HCT116 (cell line): ENCODE measurements around the gene GDI1. TPM values are rescaled to one million over a fixed set of nuclear protein-coding genes. Genes with fewer than 3 reads are reported as not detected.

Experiments
- ATAC-seq: fragments of 200-7000 bp; cut with Tn5 transposase; 2 replicates; pipeline ENCODE4 v1.9.1; 2020; ENCODE audit warnings: mild to moderate bottlenecking, moderate library complexity
- BruUV-seq: library from RNA; stranded (reverse); fragments of 400-500 nt; replicated peaks from 2 replicates; lab custom pipeline; 2021; lab: Mats Ljungman, UMichigan
- CTCF ChIA-PET: fragments of 300-600 bp; sonication (Branson Sonifier 250); formaldehyde crosslinking; loops from one replicate; lab custom pipeline; 2021; ENCODE audit warnings: antibody characterized with exemption; lab: Charles Lee
- POLR2A ChIA-PET: fragments of 300-600, 350-600 bp; sonication (Branson Sonifier 250); formaldehyde crosslinking; loops from one replicate; lab custom pipeline; 2021; ENCODE audit warnings: antibody characterized with exemption; lab: Charles Lee
- RAD21 ChIA-PET, 2 experiments: fragments of 300-600 bp; sonication (Branson Sonifier 250); formaldehyde crosslinking; loops; one replicate each; lab custom pipeline; 2023; ENCODE audit warnings: low total read pairs in 2 of 2; ENCODE audit not compliant: uncharacterized antibody in 2 of 2, unreplicated experiment in 2 of 2, low non-redundant PET in 1 of 2; lab: Charles Lee
- DNase-seq: peaks from one replicate; pipeline ENCODE4 v3.0.0-alpha.2; 2010; ENCODE audit warnings: low read depth, low spot score
- H2AFZ ChIP-seq: fragments of 200-600 bp; shearing (Covaris generic), sonication (generic); 2 replicates; pipeline ENCODE4 v1.6.1; 2017; ENCODE audit warnings: low read depth, mixed run types, mixed read lengths, antibody characterized with exemption, low read length; ENCODE audit not compliant: poor library complexity, severe bottlenecking
- H3K27ac ChIP-seq: 2 replicates; pipeline ENCODE4 v1.5.1; 2012; ENCODE audit warnings: low read depth, low read length
- H3K27me3 ChIP-seq: fragments of 200-600 bp; sonication (generic); 2 replicates; pipeline ENCODE4 v1.6.1; 2016; ENCODE audit warnings: mixed run types, low read length, mixed read lengths; ENCODE audit not compliant: insufficient read depth
- H3K36me3 ChIP-seq, 2 experiments: fragments of 200-500 bp in 1 of 2; fragments of 200-600 bp in 1 of 2; sonication (Bioruptor generic) in 1 of 2; sonication (generic) in 1 of 2; 2 replicates each; pipeline versions ENCODE4 v1.5.1 to v1.6.1; 2014 to 2016; ENCODE audit warnings: low read length in 2 of 2, inconsistent platforms in 1 of 2, mixed read lengths in 1 of 2, mixed run types in 1 of 2; ENCODE audit not compliant: insufficient read depth in 2 of 2, control insufficient read depth in 1 of 2
- H3K4me1 ChIP-seq, 2 experiments: fragments of 200-600 bp in 1 of 2; sonication (generic) in 1 of 2; 2 replicates each; pipeline versions ENCODE4 v1.5.1 to v1.6.1; 2012 to 2017; ENCODE audit warnings: low read length in 2 of 2, inconsistent platforms in 1 of 2, mild to moderate bottlenecking in 1 of 2, mixed read lengths in 1 of 2, mixed run types in 1 of 2, moderate library complexity in 1 of 2; ENCODE audit not compliant: insufficient read depth in 2 of 2, control insufficient read depth in 1 of 2
- H3K4me2 ChIP-seq: fragments of 200-600 bp; sonication (generic); 2 replicates; pipeline ENCODE4 v1.6.1; 2017; ENCODE audit warnings: mixed run types, low read length, mixed read lengths
- H3K4me3 ChIP-seq, 2 experiments: fragments of 200-600 bp in 1 of 2; sonication (generic) in 1 of 2; replicated peaks in 1 of 2; 2 replicates each; pipeline ENCODE4 v1.5.1; 2011 to 2016; ENCODE audit warnings: low read length in 2 of 2, control low read depth in 1 of 2, low read depth in 1 of 2, mild to moderate bottlenecking in 1 of 2, mixed read lengths in 1 of 2, mixed run types in 1 of 2
- H3K79me2 ChIP-seq: fragments of 200-600 bp; sonication (generic); 2 replicates; pipeline ENCODE4 v1.6.1; 2017; ENCODE audit warnings: mild to moderate bottlenecking, mixed run types, low read length, moderate library complexity, mixed read lengths; ENCODE audit not compliant: insufficient read depth
- H3K9ac ChIP-seq: fragments of 200-600 bp; sonication (generic); 2 replicates; pipeline ENCODE4 v1.6.1; 2016; ENCODE audit warnings: low read length, mixed read lengths
- H3K9me2 ChIP-seq: fragments of 200-600 bp; sonication (generic), shearing (Covaris generic); 2 replicates; pipeline ENCODE4 v1.6.1; 2017; ENCODE audit warnings: mixed run types, mild to moderate bottlenecking, moderate library complexity; ENCODE audit not compliant: insufficient read depth
- H3K9me3 ChIP-seq, 2 experiments: fragments of 200-500 bp in 1 of 2; fragments of 200-600 bp in 1 of 2; sonication (Bioruptor generic) in 1 of 2; sonication (generic) in 1 of 2; 2 replicates each; pipeline ENCODE4 v1.6.1; 2014 to 2017; ENCODE audit warnings: low read length in 2 of 2, mixed read lengths in 2 of 2, inconsistent platforms in 1 of 2, low read depth in 1 of 2, mild to moderate bottlenecking in 1 of 2, mixed run types in 1 of 2, moderate library complexity in 1 of 2; ENCODE audit not compliant: control insufficient read depth in 1 of 2, insufficient read depth in 1 of 2
- H4K20me1 ChIP-seq: fragments of 200-600 bp; sonication (generic), shearing (Covaris generic); 2 replicates; pipeline ENCODE4 v1.6.1; 2017; ENCODE audit warnings: mixed run types, mild to moderate bottlenecking, moderate library complexity; ENCODE audit not compliant: insufficient read depth
- CBX3 ChIP-seq: IDR thresholded peaks from 2 replicates; pipeline ENCODE4 v1.6.1; 2012; ENCODE audit warnings: low read depth
- CEBPB ChIP-seq: IDR thresholded peaks from 2 replicates; pipeline ENCODE4 v1.6.1; 2012; ENCODE audit warnings: low read depth
- FOSL1 ChIP-seq: IDR thresholded peaks from 2 replicates; pipeline ENCODE4 v1.6.1; 2012; ENCODE audit warnings: low read depth
- SP1 ChIP-seq: IDR thresholded peaks from 2 replicates; pipeline ENCODE4 v1.6.1; 2012; ENCODE audit warnings: low read depth
- SRF ChIP-seq: IDR thresholded peaks from 2 replicates; pipeline ENCODE4 v1.6.1; 2012; ENCODE audit warnings: low read depth
- TCF7L2 ChIP-seq: IDR thresholded peaks from 2 replicates; pipeline ENCODE4 v1.7.0; 2011; ENCODE audit warnings: borderline replicate concordance, inconsistent platforms; ENCODE audit not compliant: insufficient read depth, insufficient read length; ENCODE audit errors: extremely low read depth
- YY1 ChIP-seq: IDR thresholded peaks from 2 replicates; pipeline ENCODE4 v1.6.1; 2011; ENCODE audit warnings: low read length, low read depth, moderate library complexity, mild to moderate bottlenecking; ENCODE audit not compliant: insufficient replicate concordance; ENCODE audit errors: extremely low read depth
- intact Hi-C: fragments of 100-400 bp; cut with micrococcal nuclease; formaldehyde crosslinking; loops from 2 replicates; pipeline ENCODE4 v1.10.0; 2022
- total RNA-seq: library from RNA; stranded (reverse); gene quantifications from one replicate; pipeline ENCODE4 v1.2.1, GENCODE V29; 2021; ENCODE audit not compliant: unreplicated experiment
- TF ChIP-seq, protein P1 (sequence below): IDR thresholded peaks from 2 replicates; pipeline ENCODE4 v1.6.1; 2012
- TF ChIP-seq, protein P2 (sequence below): IDR thresholded peaks from 2 replicates; pipeline ENCODE4 v1.6.1; 2011; ENCODE audit warnings: mild to moderate bottlenecking, low read length, moderate library complexity; ENCODE audit not compliant: insufficient replicate concordance; ENCODE audit errors: extremely low read depth

Gene GDI1
- total RNA-seq, 1 experiment from 2014 or later = 122 TPM

GRCh38 chrX:154466907-154467306, 30.0 kb downstream of the GDI1 start:
- Histone ChIP-seq H3K79me2 (no peaks in the 10 kb centered on the region), H3K4me3 (no peak overlapping the region), H3K36me3 (peaks cover 2 to 4% of the 10 kb centered on the region in 2 experiments; a peak in 1 of 4 replicates), H3K4me1 (no peaks in the 10 kb centered on the region), H3K27ac (no peak overlapping the region), H3K9ac (no peak overlapping the region), H2AFZ (no peak overlapping the region), H3K4me2 (no peak overlapping the region), H3K9me3 (no peaks in the 10 kb centered on the region), H4K20me1 (no peaks in the 10 kb centered on the region), H3K9me2 (no peaks in the 10 kb centered on the region)
- DNase-seq = no peak
- BruUV-seq = no TSS peak
- CTCF ChIA-PET = no interaction called here
- POLR2A ChIA-PET = no interaction called here
- no peak for ATAC-seq
- RAD21 ChIA-PET = no interaction called here
- no peak for TF ChIP-seq TCF7L2
- TF ChIP-seq, protein P1, sequence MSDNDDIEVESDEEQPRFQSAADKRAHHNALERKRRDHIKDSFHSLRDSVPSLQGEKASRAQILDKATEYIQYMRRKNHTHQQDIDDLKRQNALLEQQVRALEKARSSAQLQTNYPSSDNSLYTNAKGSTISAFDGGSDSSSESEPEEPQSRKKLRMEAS = no peak
- no peak for TF ChIP-seq SP1
- no peak for TF ChIP-seq SRF
- TF ChIP-seq CBX3 = no peak
- TF ChIP-seq CEBPB = no peak
- TF ChIP-seq, protein P2, sequence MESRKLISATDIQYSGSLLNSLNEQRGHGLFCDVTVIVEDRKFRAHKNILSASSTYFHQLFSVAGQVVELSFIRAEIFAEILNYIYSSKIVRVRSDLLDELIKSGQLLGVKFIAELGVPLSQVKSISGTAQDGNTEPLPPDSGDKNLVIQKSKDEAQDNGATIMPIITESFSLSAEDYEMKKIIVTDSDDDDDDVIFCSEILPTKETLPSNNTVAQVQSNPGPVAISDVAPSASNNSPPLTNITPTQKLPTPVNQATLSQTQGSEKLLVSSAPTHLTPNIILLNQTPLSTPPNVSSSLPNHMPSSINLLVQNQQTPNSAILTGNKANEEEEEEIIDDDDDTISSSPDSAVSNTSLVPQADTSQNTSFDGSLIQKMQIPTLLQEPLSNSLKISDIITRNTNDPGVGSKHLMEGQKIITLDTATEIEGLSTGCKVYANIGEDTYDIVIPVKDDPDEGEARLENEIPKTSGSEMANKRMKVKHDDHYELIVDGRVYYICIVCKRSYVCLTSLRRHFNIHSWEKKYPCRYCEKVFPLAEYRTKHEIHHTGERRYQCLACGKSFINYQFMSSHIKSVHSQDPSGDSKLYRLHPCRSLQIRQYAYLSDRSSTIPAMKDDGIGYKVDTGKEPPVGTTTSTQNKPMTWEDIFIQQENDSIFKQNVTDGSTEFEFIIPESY = no peak
- TF ChIP-seq, all 23 proteins: peak for 0
- intact Hi-C loops = no loop called here
- H3K27me3 ChIP-seq = no peaks in the 10 kb centered on the region

DNA sequence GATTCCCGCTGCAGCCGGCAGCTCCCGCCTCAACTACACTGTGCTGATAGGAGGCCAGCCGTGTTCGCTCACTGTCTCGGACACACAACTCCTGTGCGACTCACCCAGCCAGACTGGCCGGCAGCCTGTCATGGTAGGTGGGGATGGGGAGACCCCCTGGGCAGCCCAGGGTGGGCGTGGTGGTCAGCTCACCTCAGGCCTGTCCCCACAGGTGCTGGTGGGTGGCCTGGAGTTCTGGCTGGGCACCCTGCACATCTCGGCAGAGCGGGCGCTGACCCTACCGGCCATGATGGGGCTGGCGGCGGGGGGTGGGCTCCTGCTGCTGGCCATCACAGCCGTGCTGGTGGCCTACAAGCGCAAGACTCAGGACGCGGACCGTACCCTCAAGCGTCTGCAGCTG, 30.6 kb downstream of the GDI1 start:
- H2AFZ ChIP-seq = no peak overlapping the region
- ATAC-seq = no peak
- DNase-seq = no peak
- H3K4me1 ChIP-seq = no peaks in the 10 kb centered on the region
- H3K36me3 ChIP-seq = peaks cover 2 to 4% of the 10 kb centered on the region in 2 experiments; a peak in 1 of 4 replicates
- RAD21 ChIA-PET = no interaction called here
- intact Hi-C loops = no loop called here
- TF ChIP-seq YY1 (no peak), CBX3 (no peak), FOSL1 (no peak)
- no peaks in the 10 kb centered on the region for H3K9me3 ChIP-seq
- POLR2A ChIA-PET = no interaction called here
- no peaks in the 10 kb centered on the region for H3K27me3 ChIP-seq
- CTCF ChIA-PET = no interaction called here
- H3K9me2 ChIP-seq = no peaks in the 10 kb centered on the region
- H4K20me1 ChIP-seq = no peaks in the 10 kb centered on the region
- no peak overlapping the region for H3K27ac ChIP-seq
- BruUV-seq = no TSS peak
- no peak overlapping the region for H3K4me3 ChIP-seq
- H3K9ac ChIP-seq = no peak overlapping the region
- H3K4me2 ChIP-seq = no peak overlapping the region
- no peaks in the 10 kb centered on the region for H3K79me2 ChIP-seq
